ENCODE results near the gene PRKN.

DNA sequence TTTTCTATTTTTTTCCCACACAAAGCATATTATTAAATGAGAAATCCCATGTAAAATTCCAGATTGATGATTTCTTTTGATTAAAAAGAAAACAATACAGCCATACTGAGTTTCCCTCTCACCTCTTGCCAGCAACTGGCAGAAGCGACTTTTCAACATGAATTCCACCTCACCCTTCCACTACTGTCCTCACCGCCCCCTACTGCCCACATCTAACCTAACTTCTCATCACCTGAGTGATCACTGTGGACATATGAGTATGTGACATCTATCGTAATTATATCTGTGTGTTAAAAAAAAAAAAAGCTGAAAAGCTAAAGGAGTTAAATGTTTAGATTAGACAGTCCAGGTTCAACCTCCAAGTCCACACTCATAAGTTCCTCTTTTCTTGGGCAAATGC lies 528.6 kb downstream of the PRKN start:
- TF ChIP-seq, protein P1, sequence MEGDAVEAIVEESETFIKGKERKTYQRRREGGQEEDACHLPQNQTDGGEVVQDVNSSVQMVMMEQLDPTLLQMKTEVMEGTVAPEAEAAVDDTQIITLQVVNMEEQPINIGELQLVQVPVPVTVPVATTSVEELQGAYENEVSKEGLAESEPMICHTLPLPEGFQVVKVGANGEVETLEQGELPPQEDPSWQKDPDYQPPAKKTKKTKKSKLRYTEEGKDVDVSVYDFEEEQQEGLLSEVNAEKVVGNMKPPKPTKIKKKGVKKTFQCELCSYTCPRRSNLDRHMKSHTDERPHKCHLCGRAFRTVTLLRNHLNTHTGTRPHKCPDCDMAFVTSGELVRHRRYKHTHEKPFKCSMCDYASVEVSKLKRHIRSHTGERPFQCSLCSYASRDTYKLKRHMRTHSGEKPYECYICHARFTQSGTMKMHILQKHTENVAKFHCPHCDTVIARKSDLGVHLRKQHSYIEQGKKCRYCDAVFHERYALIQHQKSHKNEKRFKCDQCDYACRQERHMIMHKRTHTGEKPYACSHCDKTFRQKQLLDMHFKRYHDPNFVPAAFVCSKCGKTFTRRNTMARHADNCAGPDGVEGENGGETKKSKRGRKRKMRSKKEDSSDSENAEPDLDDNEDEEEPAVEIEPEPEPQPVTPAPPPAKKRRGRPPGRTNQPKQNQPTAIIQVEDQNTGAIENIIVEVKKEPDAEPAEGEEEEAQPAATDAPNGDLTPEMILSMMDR (conservative IDR thresholded peaks at IDR 0.05; ENCODE audit: low read depth in 2 of 2): peak; percentile 49 to 67
- no peak for TF ChIP-seq EZH2phosphoT487 (IDR thresholded peaks at IDR 0.05; ENCODE audit: unreplicated experiment)
- TF ChIP-seq EZH2 (IDR thresholded peaks at IDR 0.05; ENCODE audit: low read depth, unreplicated experiment): no peak
- no peak for TF ChIP-seq JUNB (IDR thresholded peaks at IDR 0.05; ENCODE audit: unreplicated experiment)
- TF ChIP-seq, protein P2, sequence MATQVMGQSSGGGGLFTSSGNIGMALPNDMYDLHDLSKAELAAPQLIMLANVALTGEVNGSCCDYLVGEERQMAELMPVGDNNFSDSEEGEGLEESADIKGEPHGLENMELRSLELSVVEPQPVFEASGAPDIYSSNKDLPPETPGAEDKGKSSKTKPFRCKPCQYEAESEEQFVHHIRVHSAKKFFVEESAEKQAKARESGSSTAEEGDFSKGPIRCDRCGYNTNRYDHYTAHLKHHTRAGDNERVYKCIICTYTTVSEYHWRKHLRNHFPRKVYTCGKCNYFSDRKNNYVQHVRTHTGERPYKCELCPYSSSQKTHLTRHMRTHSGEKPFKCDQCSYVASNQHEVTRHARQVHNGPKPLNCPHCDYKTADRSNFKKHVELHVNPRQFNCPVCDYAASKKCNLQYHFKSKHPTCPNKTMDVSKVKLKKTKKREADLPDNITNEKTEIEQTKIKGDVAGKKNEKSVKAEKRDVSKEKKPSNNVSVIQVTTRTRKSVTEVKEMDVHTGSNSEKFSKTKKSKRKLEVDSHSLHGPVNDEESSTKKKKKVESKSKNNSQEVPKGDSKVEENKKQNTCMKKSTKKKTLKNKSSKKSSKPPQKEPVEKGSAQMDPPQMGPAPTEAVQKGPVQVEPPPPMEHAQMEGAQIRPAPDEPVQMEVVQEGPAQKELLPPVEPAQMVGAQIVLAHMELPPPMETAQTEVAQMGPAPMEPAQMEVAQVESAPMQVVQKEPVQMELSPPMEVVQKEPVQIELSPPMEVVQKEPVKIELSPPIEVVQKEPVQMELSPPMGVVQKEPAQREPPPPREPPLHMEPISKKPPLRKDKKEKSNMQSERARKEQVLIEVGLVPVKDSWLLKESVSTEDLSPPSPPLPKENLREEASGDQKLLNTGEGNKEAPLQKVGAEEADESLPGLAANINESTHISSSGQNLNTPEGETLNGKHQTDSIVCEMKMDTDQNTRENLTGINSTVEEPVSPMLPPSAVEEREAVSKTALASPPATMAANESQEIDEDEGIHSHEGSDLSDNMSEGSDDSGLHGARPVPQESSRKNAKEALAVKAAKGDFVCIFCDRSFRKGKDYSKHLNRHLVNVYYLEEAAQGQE (IDR thresholded peaks at IDR 0.05; ENCODE audit: unreplicated experiment): no peak
- TF ChIP-seq STAT1 (IDR thresholded peaks at IDR 0.05; ENCODE audit: unreplicated experiment): no peak
- no peak for TF ChIP-seq CREB1 (CRISPR knock-in tag; IDR thresholded peaks at IDR 0.05; ENCODE audit: low read depth)
- TF ChIP-seq POLR2AphosphoS5 (IDR thresholded peaks at IDR 0.05; ENCODE audit: low read depth): no peak
- TF ChIP-seq ZNF331 (CRISPR knock-in tag; IDR thresholded peaks at IDR 0.05; ENCODE audit: low read depth): no peak
- no peak for TF ChIP-seq ZNF114 (CRISPR knock-in tag; IDR thresholded peaks at IDR 0.05)

All from GM23338 (cell line).